SK-N-SH treated with all-trans-retinoic acid at 6 μM for 48 hours (cell line): ENCODE data around the gene ILKAP.

Experiments
- ATAC-seq: fragments of 200-7000 bp; cut with Tn5 transposase; 3 replicates; pipeline ENCODE4 v1.9.1; 2020; ENCODE audit warnings: mild to moderate bottlenecking, moderate library complexity
- ARNTL ChIP-seq: fragments of 450-650 bp; formaldehyde crosslinking; IDR thresholded peaks from 2 replicates; pipeline ENCODE4 v1.5.0; 2020; ENCODE audit warnings: low read depth, mild to moderate bottlenecking, moderate library complexity, borderline replicate concordance
- BACH2 ChIP-seq: fragments of 250-450 bp; sonication (Bioruptor Pico); IDR thresholded peaks from 2 replicates; pipeline ENCODE4 v1.9.0; 2021; ENCODE audit warnings: mild to moderate bottlenecking, borderline replicate concordance
- CSDC2 ChIP-seq: fragments of 250-450 bp; sonication (Bioruptor Pico); IDR thresholded peaks from 2 replicates; pipeline ENCODE4 v1.5.0; 2020; ENCODE audit warnings: mild to moderate bottlenecking, moderate library complexity
- ESRRG ChIP-seq: fragments of 250-450 bp; sonication (Bioruptor Pico); IDR thresholded peaks from 2 replicates; pipeline ENCODE4 v1.6.1; 2021; ENCODE audit warnings: mild to moderate bottlenecking
- GLIS3 ChIP-seq: fragments of 250-450 bp; sonication (Bioruptor Pico); IDR thresholded peaks from 2 replicates; pipeline ENCODE4 v1.5.0; 2020; ENCODE audit warnings: mild to moderate bottlenecking, moderate library complexity
- ISL1 ChIP-seq: fragments of 250-450 bp; sonication (Bioruptor Pico); IDR thresholded peaks from 2 replicates; pipeline ENCODE4 v2.1.2; 2022; ENCODE audit warnings: mild to moderate bottlenecking, moderate library complexity
- OSR1 ChIP-seq: fragments of 250-450 bp; sonication (Bioruptor Pico); IDR thresholded peaks from 2 replicates; pipeline ENCODE4 v1.8.0; 2022; ENCODE audit warnings: moderate library complexity, mild to moderate bottlenecking, inconsistent platforms
- PPARA ChIP-seq: fragments of 250-450 bp; sonication (Bioruptor Pico); IDR thresholded peaks from 2 replicates; pipeline ENCODE4 v1.5.0; 2020; ENCODE audit warnings: mild to moderate bottlenecking, borderline replicate concordance
- RARB ChIP-seq: fragments of 250-450 bp; sonication (Bioruptor Pico); IDR thresholded peaks from 2 replicates; pipeline ENCODE4 v1.8.0; 2021; ENCODE audit warnings: mild to moderate bottlenecking, moderate library complexity
- SNAI2 ChIP-seq: fragments of 250-450 bp; sonication (Bioruptor Pico); IDR thresholded peaks from 2 replicates; pipeline ENCODE4 v1.5.0; 2020; ENCODE audit warnings: mild to moderate bottlenecking, moderate library complexity
- TCF4 ChIP-seq: fragments of 250-450 bp; sonication (Bioruptor Pico); IDR thresholded peaks from 2 replicates; pipeline ENCODE4 v1.8.0; 2021; ENCODE audit warnings: mild to moderate bottlenecking, moderate library complexity, borderline replicate concordance
- TOX ChIP-seq: fragments of 250-450 bp; sonication (Bioruptor Pico); IDR thresholded peaks from 2 replicates; pipeline ENCODE4 v1.8.0; 2021; ENCODE audit warnings: mild to moderate bottlenecking, moderate library complexity, borderline replicate concordance
- TSHZ2 ChIP-seq: fragments of 250-450 bp; sonication (Bioruptor Pico); IDR thresholded peaks from 2 replicates; pipeline ENCODE4 v1.5.0; 2020; ENCODE audit warnings: mild to moderate bottlenecking, moderate library complexity
- ZC3H10 ChIP-seq: fragments of 250-450 bp; sonication (Bioruptor Pico); IDR thresholded peaks from 2 replicates; pipeline ENCODE4 v1.5.1; 2021; ENCODE audit warnings: mild to moderate bottlenecking, moderate library complexity
- ZFP3 ChIP-seq: fragments of 250-450 bp; sonication (Bioruptor Pico); IDR thresholded peaks from 2 replicates; pipeline ENCODE4 v1.5.0; 2020; ENCODE audit warnings: mild to moderate bottlenecking, moderate library complexity
- ZNF565 ChIP-seq: fragments of 450-650 bp; formaldehyde crosslinking; conservative IDR thresholded peaks from 2 replicates; pipeline ENCODE4 v1.5.0; 2020; ENCODE audit warnings: low read depth, mild to moderate bottlenecking, moderate library complexity
- ZNF70 ChIP-seq: fragments of 450-650 bp; formaldehyde crosslinking; IDR thresholded peaks from 2 replicates; pipeline ENCODE4 v1.5.0; 2020; ENCODE audit warnings: mild to moderate bottlenecking, moderate library complexity
- ZNF8 ChIP-seq: fragments of 450-650 bp; formaldehyde crosslinking; IDR thresholded peaks from 2 replicates; pipeline ENCODE4 v1.5.0; 2020; ENCODE audit warnings: mild to moderate bottlenecking, moderate library complexity
- TF ChIP-seq, protein P1 (sequence below): fragments of 250-450 bp; sonication (Bioruptor Pico); IDR thresholded peaks from 2 replicates; pipeline ENCODE4 v1.5.1; 2020; ENCODE audit warnings: low read depth, mild to moderate bottlenecking, moderate library complexity
- TF ChIP-seq, protein P2 (sequence below): fragments of 250-450 bp; sonication (Bioruptor Pico); IDR thresholded peaks from 2 replicates; pipeline ENCODE4 v1.8.0; 2020; ENCODE audit warnings: mild to moderate bottlenecking, moderate library complexity, borderline replicate concordance
- TF ChIP-seq, protein P3 (sequence below): fragments of 250-450 bp; sonication (Bioruptor Pico); IDR thresholded peaks from 2 replicates; pipeline ENCODE4 v1.8.0; 2021; ENCODE audit warnings: low read depth, mild to moderate bottlenecking, moderate library complexity, borderline replicate concordance

The ILKAP gene

GRCh38 chr2:238187618-238188548, 15.6 kb downstream of the ILKAP start:
- TF ChIP-seq ZNF565 (CRISPR knock-in tag) (no peak), OSR1 (CRISPR knock-in tag) (no peak), ZC3H10 (CRISPR knock-in tag) (no peak), BACH2 (no peak), ESRRG (CRISPR knock-in tag) (no peak), ARNTL (no peak), GLIS3 (CRISPR knock-in tag) (no peak), PPARA (CRISPR knock-in tag) (no peak), ZNF8 (CRISPR knock-in tag) (no peak), ZFP3 (no peak)
- TF ChIP-seq, protein P1, sequence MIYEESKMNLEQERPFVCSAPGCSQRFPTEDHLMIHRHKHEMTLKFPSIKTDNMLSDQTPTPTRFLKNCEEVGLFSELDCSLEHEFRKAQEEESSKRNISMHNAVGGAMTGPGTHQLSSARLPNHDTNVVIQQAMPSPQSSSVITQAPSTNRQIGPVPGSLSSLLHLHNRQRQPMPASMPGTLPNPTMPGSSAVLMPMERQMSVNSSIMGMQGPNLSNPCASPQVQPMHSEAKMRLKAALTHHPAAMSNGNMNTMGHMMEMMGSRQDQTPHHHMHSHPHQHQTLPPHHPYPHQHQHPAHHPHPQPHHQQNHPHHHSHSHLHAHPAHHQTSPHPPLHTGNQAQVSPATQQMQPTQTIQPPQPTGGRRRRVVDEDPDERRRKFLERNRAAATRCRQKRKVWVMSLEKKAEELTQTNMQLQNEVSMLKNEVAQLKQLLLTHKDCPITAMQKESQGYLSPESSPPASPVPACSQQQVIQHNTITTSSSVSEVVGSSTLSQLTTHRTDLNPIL, result no peak
- TF ChIP-seq, protein P2, sequence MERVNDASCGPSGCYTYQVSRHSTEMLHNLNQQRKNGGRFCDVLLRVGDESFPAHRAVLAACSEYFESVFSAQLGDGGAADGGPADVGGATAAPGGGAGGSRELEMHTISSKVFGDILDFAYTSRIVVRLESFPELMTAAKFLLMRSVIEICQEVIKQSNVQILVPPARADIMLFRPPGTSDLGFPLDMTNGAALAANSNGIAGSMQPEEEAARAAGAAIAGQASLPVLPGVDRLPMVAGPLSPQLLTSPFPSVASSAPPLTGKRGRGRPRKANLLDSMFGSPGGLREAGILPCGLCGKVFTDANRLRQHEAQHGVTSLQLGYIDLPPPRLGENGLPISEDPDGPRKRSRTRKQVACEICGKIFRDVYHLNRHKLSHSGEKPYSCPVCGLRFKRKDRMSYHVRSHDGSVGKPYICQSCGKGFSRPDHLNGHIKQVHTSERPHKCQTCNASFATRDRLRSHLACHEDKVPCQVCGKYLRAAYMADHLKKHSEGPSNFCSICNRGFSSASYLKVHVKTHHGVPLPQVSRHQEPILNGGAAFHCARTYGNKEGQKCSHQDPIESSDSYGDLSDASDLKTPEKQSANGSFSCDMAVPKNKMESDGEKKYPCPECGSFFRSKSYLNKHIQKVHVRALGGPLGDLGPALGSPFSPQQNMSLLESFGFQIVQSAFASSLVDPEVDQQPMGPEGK, result no peak

DNA sequence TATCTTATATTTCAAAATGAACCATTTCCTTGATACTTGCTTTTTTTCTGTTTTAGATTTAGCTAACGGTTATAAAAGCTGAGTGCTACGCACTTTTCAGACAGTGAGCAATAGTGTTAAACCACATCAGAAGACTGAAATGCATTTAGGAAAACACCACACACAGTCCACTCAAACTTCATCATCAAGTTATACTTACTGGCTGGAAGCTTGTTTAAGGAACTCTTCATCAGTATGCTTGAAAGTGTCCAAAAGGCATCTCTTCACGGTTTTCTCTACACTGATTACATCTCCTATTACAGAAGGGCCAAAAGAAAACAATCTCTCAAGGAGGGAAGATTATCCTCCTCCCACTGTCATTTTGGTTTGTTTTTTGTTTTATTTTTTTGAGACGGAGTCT, 19.7 kb downstream of the ILKAP start:
- TF ChIP-seq OSR1 (CRISPR knock-in tag) (no peak), BACH2 (no peak), TOX (no peak)
- TF ChIP-seq, protein P3, sequence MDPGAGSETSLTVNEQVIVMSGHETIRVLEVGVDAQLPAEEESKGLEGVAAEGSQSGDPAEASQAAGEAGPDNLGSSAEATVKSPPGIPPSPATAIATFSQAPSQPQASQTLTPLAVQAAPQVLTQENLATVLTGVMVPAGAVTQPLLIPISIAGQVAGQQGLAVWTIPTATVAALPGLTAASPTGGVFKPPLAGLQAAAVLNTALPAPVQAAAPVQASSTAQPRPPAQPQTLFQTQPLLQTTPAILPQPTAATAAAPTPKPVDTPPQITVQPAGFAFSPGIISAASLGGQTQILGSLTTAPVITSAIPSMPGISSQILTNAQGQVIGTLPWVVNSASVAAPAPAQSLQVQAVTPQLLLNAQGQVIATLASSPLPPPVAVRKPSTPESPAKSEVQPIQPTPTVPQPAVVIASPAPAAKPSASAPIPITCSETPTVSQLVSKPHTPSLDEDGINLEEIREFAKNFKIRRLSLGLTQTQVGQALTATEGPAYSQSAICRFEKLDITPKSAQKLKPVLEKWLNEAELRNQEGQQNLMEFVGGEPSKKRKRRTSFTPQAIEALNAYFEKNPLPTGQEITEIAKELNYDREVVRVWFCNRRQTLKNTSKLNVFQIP (CRISPR knock-in tag), result no peak
- TF ChIP-seq, all 23 proteins: peak for 0
- ATAC-seq, result no peak

More at GRCh38 chr2:238187618-238188548, 15.6 kb downstream of the ILKAP start:
- no peak for ATAC-seq

DNA sequence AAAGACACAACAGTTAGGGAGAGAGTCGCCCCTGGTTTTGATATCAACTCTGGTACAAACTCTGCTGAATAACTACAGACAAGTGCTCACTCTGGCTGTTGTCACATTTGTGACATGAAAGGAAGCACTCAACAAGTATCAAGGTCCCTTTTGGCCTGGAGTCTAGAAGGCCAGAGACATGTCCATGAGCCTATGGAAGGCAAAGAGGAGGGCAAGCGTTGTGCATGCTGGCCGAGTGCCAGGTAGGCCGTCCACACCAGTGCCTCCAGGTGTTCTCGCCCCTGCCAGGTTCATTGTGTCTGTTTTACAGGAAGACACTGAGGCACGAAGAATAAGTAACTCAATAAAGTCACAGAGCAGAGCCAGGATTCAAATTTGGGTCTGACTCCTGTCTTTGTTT, 21.1 kb downstream of the ILKAP start:
- no peak for ATAC-seq
- TF ChIP-seq ZNF565 (CRISPR knock-in tag), result no peak
- no peak for TF ChIP-seq TOX
- TF ChIP-seq ARNTL, result no peak
- no peak for TF ChIP-seq BACH2
- TF ChIP-seq ZNF8 (CRISPR knock-in tag), result no peak
- TF ChIP-seq ZNF70 (CRISPR knock-in tag), result no peak
- TF ChIP-seq RARB (CRISPR knock-in tag), result no peak
- TF ChIP-seq CSDC2 (CRISPR knock-in tag), result no peak

DNA sequence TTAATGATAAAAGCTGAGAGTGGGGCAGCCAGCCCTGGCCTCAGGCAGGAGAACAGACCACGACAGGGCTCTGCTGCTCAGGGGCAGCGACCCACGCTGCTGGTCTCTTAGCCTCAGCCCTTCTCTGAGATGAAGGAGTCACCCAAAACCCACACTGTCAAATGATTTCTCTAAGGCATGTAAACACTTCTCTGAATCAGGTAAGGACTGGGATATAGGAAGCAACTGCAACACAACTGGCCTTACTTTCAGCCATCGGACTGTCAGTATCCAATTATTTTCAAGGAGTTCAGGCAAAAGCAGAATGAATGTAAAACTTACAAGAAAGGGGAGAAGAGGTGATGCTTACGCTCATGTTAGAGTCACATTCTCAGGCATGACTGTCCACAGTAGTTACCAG, 22.9 kb downstream of the ILKAP start:
- TF ChIP-seq BACH2, result no peak
- TF ChIP-seq ISL1, result no peak
- no peak for ATAC-seq

GRCh38 chr2:238176613-238177012, 26.9 kb downstream of the ILKAP start:
- TF ChIP-seq TSHZ2 (no peak), TCF4 (CRISPR knock-in tag) (no peak), SNAI2 (CRISPR knock-in tag) (no peak), ZC3H10 (CRISPR knock-in tag) (no peak), ARNTL (no peak)
- TF ChIP-seq, protein P2, result no peak
- TF ChIP-seq, protein P3 (CRISPR knock-in tag), result no peak
- no peak for ATAC-seq
